Measurements from ENCODE around the gene EHMT1. TPM values are rescaled to one million over a fixed set of nuclear protein-coding genes. Genes with fewer than 3 reads are reported as not detected.
A peak's percentile ranks its signal among the peaks of the same experiment; 100 is the strongest.

EHMT1 gene
- total RNA-seq, 6 experiments from 2014 or later, result 41.0 to 116 (median 46.9) TPM

DNA sequence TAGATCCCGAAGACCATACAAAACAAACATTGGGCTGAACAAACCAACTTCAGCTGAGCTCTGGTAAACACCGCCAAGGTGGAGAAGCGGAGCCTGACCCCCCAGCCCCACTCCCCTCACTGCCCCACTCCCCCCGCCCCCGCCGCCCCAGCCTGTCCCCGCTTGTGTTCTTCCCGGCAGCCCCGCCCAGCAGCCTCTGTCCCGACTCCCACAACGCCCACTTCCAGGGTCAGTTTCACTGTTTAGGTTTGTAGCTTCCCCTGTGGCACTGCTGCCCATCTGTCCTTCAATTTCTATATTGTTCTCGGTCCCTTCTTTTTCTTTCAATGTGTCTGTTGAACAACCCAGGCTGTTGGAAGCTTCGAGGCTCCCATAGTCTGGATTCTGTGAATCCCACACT, 146.7 kb downstream of the EHMT1 start:
- no peak for DNase-seq
- H3K27me3 Mint-ChIP-seq (ENCODE audit: insufficient read depth), result no peaks in the 10 kb centered on the region
- TF ChIP-seq, protein P1, sequence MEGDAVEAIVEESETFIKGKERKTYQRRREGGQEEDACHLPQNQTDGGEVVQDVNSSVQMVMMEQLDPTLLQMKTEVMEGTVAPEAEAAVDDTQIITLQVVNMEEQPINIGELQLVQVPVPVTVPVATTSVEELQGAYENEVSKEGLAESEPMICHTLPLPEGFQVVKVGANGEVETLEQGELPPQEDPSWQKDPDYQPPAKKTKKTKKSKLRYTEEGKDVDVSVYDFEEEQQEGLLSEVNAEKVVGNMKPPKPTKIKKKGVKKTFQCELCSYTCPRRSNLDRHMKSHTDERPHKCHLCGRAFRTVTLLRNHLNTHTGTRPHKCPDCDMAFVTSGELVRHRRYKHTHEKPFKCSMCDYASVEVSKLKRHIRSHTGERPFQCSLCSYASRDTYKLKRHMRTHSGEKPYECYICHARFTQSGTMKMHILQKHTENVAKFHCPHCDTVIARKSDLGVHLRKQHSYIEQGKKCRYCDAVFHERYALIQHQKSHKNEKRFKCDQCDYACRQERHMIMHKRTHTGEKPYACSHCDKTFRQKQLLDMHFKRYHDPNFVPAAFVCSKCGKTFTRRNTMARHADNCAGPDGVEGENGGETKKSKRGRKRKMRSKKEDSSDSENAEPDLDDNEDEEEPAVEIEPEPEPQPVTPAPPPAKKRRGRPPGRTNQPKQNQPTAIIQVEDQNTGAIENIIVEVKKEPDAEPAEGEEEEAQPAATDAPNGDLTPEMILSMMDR (IDR thresholded peaks at IDR 0.05), result no peak
- H3K9me3 Mint-ChIP-seq, result no peaks in the 10 kb centered on the region
- H3K27ac Mint-ChIP-seq, result peak overlapping the region; percentile 12; the same call in 1 of the 2 replicates
- H3K4me1 Mint-ChIP-seq (ENCODE audit: low read depth), result peaks cover 10% of the 10 kb centered on the region; the same call in 1 of the 2 replicates
- H3K36me3 Mint-ChIP-seq (ENCODE audit: low read depth), result peaks cover 43% of the 10 kb centered on the region
- no peak overlapping the region for H3K4me3 Mint-ChIP-seq

DNA sequence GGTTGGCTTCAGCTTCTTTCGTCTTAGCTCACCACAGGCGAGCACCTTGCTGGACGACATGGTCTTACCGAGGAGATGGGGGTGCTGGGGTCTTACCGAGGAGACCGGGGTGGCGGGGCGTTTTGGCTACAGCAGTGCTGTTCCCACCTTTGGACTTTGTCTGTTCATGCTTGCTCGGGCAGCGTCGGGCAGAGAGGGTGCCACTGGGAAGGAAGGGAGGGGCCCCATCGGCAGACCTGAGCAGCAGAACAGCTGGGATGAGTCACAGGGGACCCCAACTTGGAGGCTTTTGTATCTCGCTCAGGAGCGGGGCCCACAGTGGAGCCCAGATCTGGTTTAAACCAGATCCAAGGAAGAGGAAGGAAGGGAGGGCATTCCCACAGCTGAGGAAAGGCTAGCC, 152.8 kb downstream of the EHMT1 start:
- H3K4me3 Mint-ChIP-seq, result no peak overlapping the region

DNA sequence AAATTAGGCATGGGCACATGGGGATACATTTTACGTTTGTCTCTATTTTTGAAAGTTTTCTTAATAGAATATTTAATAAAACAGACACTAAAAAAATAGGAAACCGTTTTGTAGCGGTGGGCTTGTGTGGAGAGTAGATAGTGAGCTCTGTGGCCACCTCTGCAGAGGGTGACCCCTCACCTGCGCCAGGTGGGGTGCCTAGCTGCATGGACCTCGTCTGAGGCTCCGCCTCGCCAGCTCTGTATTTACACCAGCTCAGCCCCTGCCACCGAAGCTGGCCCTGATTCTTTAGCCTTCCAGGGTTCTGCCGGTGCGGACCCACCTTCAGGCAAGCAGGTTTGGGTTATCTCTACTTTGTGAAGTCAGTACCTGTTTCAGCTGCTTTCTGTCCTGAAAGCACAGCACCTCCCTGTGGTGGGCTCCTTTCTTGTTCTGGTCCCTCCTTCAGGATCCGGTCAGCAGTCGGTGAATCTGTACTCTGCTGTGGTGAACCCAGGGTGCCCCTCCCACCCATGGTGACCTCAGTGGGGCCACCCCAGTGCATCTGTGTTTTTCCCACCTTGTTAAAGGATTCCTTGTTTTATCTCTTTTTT, 153.6 kb downstream of the EHMT1 start:
- no peak overlapping the region for H3K4me3 Mint-ChIP-seq
- no peak overlapping the region for H3K27ac Mint-ChIP-seq
- no peaks in the 10 kb centered on the region for H3K9me3 Mint-ChIP-seq
- H3K36me3 Mint-ChIP-seq (ENCODE audit: low read depth), result peaks cover 34% of the 10 kb centered on the region
- H3K4me1 Mint-ChIP-seq (ENCODE audit: low read depth), result no peaks in the 10 kb centered on the region; the same call in 1 of the 2 replicates
- TF ChIP-seq, protein P1 (IDR thresholded peaks at IDR 0.05), result no peak; the same call in 1 of the 2 replicates
- DNase-seq, result no peak
- no peaks in the 10 kb centered on the region; the same call in 1 of the 2 replicates for H3K27me3 Mint-ChIP-seq (ENCODE audit: insufficient read depth)

More for the DNA sequence above, 152.8 kb downstream of the EHMT1 start:
- no peak overlapping the region for H3K27ac Mint-ChIP-seq
- H3K27me3 Mint-ChIP-seq (ENCODE audit: insufficient read depth), result no peaks in the 10 kb centered on the region; the same call in 1 of the 2 replicates
- no peak for DNase-seq
- H3K4me1 Mint-ChIP-seq (ENCODE audit: low read depth), result no peaks in the 10 kb centered on the region; the same call in 1 of the 2 replicates
- peaks cover 38% of the 10 kb centered on the region for H3K36me3 Mint-ChIP-seq (ENCODE audit: low read depth)
- TF ChIP-seq, protein P1 (IDR thresholded peaks at IDR 0.05), result no peak
- H3K9me3 Mint-ChIP-seq, result no peaks in the 10 kb centered on the region

DNA sequence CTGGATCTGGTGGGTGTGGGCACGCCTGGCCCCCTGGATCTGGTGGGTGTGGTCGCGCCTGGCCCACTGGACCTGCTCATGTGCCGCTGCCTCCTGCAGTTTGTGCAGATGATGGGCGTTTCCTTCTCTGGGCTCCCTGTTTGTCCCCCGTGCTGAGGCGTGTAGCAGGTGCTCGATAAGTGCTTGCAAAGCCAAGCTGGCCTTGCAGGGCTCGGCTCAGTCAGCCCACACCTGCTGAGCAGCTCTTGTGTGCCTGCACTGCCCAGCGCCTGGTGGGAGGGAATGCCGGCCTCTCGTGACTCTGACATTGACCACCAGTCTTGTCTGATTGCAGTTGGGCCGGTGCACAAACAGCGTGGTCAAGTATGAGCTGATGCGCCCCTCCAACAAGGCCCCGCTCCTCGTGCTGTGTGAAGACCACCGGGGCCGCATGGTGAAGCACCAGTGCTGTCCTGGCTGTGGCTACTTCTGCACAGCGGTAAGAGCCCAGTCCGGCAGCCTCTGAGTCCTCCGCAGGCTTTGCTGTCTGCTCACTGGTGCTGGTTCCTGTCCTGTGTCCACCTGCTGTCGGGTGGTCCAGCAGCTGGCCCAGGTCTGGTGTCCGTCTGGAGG, 156.1 kb downstream of the EHMT1 start:
- Mint-ChIP-seq H3K27me3 (ENCODE audit: insufficient read depth) (peaks cover 3% of the 10 kb centered on the region), H3K9me3 (no peaks in the 10 kb centered on the region; the same call in 1 of the 2 replicates), H3K27ac (no peak overlapping the region), H3K4me3 (no peak overlapping the region), H3K4me1 (ENCODE audit: low read depth) (no peaks in the 10 kb centered on the region; the same call in 1 of the 2 replicates), H3K36me3 (ENCODE audit: low read depth) (peaks cover 17% of the 10 kb centered on the region)
- no peak for DNase-seq
- TF ChIP-seq, protein P1 (IDR thresholded peaks at IDR 0.05), result no peak

DNA sequence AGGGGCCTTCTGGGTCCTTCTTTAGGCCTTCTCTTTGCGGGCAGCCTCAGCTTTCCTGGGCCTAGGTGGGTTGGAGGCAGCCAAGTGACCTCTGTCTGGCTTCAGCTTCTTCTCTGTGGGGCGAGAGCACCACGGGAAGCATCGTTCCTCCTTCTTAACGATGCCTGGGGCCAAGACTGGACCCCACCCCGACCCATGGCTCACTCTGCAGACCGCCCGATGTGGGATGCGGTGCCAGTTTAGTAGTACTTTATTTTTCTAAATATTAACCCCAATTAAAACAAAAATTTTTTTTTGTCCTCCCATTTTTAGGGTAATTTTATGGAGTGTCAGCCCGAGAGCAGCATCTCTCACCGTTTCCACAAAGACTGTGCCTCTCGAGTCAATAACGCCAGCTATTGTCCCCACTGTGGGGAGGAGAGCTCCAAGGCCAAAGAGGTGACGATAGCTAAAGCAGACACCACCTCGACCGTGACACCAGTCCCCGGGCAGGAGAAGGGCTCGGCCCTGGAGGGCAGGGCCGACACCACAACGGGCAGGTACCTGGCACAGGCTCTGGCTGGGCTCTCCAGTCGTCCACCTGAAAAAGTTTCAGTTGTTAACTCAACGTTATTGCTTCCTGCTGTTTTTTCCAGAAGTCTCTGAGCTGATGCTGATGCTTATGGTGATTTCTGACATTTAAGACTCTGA, 157.6 kb downstream of the EHMT1 start:
- Mint-ChIP-seq H3K4me3 (no peak overlapping the region), H3K27ac (no peak overlapping the region), H3K4me1 (ENCODE audit: low read depth) (no peaks in the 10 kb centered on the region), H3K36me3 (ENCODE audit: low read depth) (peaks cover 1% of the 10 kb centered on the region), H3K27me3 (ENCODE audit: insufficient read depth) (peaks cover 3% of the 10 kb centered on the region), H3K9me3 (no peaks in the 10 kb centered on the region; the same call in 1 of the 2 replicates)
- TF ChIP-seq, protein P1 (IDR thresholded peaks at IDR 0.05), result no peak
- DNase-seq, result no peak

All from HFFc6 (cell line).